ENCODE data around the gene GYS1.

GYS1 gene

DNA sequence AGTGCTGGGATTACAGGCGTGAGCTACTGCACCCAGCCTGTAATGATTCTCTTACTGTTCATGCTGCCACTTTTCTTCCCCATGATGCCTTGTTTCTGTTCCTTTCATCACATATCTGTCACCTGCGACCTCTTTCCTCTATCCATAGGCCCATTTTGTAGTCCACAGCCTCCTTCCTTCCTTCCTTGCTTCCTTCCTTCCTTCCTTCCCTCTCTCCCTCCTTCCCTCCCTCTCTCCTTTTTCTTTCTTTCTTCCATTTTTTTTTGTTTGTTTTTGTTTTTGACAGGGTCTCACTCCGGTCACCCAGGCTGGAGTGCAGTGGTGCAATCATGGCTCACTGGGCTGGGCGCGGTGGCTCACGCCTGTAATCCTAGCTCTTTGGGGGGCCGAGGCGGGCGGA lies 4.2 kb downstream of the GYS1 start:
- no peak for DNase-seq (ENCODE audit: low read depth)

DNA sequence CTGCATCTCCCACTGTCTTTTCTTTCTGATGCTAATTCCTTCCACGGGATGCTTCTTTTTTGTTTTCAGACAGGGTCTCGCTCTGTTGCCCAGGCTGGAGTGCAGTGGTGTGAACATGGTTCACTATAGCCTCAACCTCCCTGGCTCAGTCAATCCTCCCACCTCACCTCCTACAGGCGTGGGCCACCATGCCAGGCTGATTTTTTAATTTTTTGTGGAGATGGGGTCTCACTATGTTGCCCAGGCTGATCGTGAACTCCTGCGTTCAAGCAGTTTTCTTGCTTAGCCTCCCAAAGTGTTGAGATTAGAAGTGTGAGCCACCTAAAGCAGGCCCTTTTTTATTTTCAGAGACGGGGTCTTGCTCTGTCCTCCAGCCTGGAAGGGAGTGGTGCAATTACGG lies 4.8 kb downstream of the GYS1 start:
- no peak for DNase-seq (ENCODE audit: low read depth)

DNA sequence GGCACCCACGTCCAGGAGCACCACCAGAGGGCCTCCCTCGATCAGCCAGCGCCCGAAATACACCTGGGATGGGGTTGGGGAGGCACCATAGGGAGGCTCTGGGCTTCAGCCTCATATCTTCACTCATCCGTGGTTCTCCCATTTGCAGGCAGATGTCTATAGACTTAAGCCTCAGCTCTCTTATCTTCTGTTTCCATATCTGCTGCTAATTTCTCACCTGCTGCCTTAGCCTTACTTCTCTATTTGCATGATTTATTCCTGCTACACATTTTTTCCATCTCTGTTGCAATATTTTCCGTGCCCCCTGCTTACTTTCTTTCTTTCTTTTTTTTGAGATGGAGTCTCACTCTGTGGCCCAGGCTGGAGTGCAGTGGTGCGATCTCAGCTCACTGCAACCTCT lies 5.8 kb downstream of the GYS1 start:
- DNase-seq (ENCODE audit: low read depth) = no peak

DNA sequence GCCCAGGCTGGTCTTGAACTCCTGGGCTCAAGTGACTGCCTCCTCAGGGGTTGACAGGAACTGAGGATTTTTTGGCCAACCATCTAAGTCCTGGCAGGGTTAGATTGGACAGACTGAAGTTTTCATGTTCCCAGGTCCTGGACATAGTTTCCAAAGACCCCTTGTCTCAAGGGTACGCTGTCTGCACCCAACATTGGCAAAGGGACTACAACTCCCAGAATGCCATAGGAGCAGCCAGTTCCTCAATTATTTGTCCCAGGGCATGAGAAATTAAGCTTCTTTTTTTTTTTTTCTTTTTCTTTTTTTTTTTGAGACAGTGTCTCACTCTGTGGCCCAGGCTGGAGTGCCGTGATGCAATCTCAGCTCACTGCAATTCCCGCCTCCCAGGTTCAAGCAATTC lies 6.9 kb downstream of the GYS1 start:
- DNase-seq (ENCODE audit: low read depth) = no peak

DNA sequence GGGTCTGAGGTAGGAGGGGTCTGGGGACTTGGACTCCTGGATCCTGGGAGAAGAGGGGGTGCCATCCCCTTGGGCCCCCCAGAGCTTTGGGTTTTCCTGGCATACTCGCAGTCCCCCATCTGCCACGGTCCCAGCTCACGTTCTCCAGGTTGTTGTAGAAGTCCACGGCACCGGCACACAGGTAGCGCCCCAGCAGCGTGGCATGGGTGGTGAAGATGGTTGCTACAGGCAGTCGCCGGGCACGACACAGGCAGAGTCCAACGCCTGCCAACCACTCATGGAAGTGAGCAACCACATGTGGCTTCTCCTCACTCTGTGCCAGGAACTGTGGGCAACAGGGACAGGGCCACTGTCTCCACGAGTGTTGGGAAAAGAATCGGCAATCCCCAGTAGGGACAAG lies 7.4 kb downstream of the GYS1 start:
- no peak for DNase-seq (ENCODE audit: low read depth)

DNA sequence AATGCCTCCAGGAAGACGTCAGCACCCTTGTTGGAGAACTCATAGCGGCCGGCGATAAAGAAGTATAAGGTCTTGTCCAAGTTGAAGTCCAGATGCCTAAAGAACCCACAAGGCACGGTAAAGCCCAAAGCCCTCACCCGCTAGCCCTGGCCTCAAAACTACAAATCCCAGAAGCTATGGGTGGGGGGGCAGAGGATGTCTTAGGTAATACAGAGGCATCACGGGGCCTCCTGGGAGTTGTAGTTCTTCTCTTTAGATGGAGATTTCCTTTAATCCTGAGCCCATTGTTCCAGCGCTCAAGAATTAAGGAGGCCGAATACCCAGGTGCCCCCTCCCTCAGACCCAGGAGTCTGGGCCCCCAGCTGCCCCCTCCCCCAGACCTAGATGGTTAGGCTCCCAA lies 10.8 kb downstream of the GYS1 start:
- DNase-seq (ENCODE audit: low read depth) = no peak

DNA sequence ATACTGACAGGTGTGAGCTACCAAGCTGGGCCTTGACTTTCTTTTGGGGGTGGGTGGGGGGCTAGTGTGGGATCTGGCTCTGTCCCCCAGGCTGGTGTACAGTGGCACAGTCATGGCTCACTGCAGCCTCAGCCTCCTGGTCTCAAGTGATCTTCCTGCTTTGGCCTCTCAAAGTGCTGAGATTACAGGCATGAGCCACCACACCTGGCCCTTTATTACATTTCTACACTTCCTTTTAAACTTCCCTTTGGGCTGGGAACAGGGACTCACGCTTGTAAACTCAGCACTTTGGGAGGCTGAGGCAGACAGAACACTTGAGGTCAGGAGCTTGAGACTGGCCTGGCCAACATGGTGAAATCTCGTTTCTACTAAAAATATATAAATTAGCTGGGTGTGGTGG lies 16.0 kb downstream of the GYS1 start:
- no peak for DNase-seq (ENCODE audit: low read depth)

DNA sequence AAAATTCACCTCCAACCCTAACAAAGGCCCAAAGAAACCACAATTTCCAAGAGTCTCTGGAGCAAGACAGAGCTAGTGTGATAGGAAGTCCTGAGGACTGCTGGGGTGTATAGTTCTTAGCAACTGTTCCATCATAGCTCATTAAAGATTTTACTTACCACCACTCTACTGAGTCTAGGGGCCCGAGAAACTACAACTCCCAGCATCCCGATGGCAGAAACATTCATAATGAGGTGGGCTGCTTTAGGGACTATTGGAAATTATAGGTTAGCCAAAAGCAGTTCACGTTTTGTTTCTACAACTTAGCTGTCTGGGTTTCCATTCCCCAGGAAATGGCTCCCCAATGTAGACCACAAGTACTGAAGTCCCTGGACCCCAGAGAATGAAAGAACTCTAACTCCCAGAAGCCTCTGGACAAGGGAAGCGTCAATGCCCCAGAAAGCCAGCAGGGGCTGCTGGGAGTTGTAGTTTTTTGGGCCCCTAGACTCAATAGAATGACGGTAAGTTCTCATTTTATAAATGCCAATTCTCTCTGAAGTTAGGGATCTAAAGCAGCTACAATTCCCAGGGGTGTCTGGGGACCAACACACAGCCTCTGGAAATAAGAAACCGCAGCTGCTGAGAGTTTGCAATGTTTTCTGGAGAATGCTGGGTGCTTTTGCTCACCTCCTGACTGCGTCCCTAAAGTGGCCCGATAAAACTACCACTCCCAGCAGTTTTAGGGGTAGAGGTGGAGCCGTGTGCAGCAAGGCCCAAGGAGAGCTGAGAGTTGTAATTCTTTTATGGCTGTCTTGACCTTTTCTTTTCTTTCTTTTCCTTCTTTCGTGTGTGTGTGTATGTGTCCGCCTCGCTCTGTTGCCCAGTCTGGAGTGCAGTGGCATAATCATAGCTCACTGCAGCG lies 16.9 kb downstream of the GYS1 start:
- DNase-seq (ENCODE audit: low read depth) = no peak

DNA sequence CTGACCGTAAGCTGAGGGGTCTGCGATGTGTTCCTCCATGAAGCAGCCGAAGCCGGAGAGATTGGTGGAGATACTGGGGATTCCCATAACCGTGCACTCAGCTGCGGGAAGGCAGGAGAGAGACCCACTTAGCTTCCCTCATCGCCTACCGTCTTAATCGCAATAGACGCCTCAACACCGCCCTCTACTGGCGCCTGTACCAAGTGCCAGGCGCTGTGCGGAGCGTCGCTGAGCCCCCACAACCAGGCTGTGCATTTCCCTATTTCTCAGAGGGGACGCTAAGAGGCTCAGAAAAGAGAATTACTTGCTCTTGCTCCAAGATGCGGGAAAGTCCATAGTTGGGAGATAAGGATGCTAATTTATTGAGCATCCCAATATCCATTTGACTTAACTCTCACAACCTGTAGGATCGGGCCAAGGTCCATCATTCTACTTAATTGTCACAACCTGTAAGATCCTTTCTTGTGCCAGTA lies 22.1 kb downstream of the GYS1 start:
- peak; percentile 77 for DNase-seq (ENCODE audit: low read depth)

DNA sequence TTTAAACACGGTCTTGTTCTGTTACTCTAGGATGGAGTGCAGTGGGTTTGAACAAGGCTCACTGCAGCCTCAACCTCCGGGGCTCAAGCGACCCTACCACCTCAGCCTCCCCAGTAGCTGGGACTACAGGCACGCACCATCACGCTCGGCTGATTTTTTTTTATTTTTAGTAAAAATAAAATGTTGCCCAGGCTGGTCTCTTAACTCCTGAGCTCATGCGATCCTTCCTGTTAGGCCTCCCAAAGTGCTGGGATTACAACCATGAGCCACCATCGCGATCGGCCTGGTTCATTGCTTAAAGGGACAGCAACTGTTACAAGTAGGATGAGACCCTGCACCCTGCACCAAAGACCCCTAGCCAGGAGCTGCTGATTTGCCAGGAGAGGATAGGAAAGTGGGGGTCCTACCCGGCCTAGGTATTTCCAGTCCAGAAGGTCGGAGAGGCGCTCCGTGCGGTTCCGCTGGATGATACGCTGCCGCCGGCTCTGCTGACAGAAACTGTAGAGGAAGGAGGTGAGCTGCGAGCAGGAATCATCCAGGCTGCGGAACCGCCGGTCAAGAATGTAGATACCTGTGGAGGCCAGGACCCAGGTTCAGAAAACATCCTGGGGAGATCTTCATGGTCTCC lies 22.9 kb downstream of the GYS1 start:
- DNase-seq (ENCODE audit: low read depth) = no peak

DNA sequence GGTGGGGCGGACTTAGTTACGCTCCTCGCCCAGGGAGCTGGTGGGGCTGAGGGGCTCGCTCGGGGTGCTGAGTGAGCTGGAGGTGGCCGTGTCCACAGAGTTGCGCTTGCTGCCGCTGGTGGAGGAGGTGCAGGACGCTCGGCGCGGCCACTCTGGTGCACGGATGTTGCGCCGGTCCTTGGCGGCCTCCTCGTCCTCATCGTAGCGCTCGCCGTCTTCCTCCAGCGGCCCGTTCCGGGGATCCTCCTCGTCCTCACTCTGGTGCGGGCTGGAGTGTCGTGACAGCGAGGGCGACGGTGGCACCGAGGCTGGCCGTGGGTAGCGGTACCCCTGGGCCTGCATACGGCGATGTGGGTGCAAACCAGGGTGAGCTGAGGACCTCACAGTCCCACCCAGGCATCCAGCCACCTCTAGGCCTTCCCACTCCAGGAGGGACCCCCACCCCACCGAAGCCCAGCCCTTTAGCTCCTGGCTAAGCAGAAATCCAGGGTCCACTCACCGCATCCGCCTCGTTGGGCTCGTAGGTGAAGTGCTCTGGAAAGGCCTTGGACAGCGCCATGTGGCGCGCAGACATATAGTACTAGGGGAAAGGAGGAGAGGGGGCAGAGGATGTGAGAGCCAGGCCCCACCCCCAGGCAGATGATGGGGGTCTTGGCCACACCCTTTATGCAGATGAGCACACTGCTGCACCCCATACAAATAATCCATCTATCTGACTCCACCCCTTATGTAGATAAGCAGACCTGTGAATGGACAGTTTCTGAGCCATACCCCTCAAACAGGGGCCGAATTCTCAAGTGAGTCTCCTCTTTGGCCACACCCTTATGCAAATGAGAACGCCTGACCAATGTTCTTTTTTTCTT lies 23.6 kb downstream of the GYS1 start:
- DNase-seq (ENCODE audit: low read depth) = no peak

DNA sequence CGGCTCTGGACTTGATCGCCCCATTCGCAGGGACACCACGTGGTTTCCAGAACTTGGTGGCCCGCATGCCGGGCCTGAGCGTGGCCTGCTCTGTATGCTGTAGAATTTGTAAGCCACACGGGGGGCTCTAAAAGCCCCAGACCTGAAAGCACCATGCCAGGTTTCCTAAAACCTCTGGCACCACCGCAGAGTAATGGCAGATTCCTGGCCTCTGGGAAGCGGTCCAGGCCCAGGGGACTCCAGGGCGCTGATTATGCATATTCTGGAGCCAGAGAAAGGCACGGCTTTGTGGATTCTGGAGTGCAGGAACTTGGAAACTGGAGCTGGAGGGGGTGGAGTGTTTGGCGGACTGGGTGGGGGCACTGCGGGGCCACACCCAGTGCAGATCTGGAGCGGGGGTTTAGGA lies 24.3 kb downstream of the GYS1 start:
- no peak for DNase-seq (ENCODE audit: low read depth)

DNA sequence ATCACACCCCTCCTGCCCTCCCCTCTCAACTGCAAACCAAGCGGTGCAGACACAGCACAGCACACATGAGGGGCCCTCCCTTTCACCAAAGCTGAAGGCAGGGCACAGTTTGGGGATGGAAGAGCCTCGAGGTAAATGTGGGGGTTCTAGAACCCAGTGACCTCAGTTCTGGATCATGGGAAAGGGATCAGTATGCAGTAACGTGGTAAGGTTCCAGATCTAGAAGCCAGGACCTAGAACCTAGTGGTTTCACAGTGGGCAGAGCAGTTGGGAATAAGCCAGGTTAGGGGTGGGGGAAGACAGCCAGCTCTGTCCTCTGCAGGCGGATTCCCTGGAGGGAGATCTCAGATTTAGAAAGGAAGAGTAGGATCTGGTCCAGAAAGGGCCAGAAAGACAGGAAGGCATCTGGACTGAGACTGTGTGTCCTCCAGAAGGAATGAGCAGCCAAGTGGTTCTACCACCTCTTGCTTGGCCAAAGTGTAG lies 24.9 kb downstream of the GYS1 start:
- no peak for DNase-seq (ENCODE audit: low read depth)

DNA sequence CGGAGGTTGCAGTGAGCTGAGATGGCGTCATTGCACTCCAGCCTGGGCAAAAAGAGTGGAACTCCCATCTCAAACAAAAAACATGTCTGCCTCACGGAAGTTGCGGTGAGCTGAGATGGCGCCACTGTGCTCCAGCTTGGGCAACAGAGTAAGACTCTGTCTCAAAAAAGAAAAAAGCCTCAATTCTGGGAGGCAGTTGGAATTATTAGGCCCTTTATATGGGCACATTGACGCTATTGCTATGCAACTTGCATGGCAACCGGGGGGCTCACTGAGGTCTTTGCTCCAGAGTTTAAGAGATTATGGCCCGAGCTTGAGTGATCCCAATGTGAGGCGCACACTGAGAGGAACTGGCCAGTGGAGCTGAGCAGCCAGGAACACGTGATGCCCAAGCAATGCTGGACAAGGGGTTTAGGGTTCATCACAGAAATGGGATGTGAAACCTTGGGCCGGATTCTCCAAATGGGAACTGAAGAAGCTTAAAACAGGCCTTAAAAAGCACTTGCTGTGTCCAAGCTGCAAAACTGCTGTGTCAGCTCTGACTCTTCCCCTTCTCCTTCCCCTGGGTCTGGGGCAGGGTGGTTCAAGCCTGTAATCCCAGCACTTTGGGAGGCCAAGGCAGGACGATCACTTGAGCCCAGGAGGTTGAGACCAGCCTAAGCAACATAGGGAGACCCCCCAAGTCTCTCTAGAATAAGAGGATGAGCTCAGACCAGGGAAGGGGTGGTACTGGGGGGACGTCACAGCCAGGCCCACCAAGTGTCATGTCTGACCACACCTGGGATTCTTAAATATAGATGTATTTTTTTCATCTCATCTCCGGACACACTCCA lies 25.5 kb downstream of the GYS1 start:
- DNase-seq (ENCODE audit: low read depth) = no peak

DNA sequence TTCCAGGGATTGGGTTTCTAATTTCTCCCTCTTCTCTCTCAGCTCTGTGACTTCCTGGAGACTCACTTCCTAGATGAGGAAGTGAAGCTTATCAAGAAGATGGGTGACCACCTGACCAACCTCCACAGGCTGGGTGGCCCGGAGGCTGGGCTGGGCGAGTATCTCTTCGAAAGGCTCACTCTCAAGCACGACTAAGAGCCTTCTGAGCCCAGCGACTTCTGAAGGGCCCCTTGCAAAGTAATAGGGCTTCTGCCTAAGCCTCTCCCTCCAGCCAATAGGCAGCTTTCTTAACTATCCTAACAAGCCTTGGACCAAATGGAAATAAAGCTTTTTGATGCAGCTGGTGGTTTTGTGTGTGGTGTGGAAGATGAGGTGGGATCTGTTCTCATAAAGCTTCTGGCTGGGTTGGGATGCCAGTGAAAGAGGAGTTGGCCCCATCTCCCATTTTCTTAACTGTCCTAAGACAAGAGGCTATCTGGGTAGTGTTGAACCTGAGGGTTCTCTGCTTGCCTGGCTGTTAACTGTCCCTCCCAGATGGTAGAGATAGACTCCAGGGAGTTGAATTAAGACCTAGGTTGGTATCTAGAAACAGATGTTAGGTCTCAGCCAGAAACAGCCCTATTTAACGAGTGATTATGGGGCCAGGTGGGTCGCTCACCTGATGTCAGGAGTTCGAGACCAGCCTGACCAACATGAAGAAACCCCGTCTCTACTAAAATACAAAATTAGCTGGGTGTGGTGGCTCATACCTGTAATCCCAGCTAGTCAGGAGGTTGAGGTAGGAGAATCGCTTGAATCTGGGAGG lies 26.4 kb downstream of the GYS1 start:
- DNase-seq (ENCODE audit: low read depth) = no peak

DNA sequence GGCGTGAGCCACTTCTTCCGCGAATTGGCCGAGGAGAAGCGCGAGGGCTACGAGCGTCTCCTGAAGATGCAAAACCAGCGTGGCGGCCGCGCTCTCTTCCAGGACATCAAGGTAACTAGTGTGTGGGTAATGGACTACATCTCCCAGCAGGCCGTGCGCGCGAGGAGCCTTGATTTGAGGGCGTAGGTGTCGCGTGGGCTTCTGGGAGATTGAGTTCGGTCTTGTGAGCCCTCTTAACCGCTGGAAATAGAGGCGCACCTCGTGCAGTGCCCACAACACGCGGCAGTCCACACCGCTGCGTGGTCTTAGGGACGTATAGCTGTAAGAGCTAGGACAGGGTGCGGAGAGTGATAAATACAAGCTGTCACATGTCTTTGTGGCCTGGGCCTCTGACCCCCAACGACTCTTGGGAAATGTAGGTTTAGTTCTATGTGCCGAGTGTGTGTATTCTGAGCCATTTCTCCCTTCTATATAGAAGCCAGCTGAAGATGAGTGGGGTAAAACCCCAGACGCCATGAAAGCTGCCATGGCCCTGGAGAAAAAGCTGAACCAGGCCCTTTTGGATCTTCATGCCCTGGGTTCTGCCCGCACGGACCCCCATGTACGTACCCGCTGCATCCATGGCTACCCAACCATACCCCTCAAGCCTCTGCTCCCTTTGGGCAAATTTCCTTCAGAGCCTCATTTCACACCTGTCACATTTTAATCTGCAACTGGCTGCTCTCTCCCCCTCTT lies 27.1 kb downstream of the GYS1 start:
- peak; percentile 83 for DNase-seq (ENCODE audit: low read depth)

DNA sequence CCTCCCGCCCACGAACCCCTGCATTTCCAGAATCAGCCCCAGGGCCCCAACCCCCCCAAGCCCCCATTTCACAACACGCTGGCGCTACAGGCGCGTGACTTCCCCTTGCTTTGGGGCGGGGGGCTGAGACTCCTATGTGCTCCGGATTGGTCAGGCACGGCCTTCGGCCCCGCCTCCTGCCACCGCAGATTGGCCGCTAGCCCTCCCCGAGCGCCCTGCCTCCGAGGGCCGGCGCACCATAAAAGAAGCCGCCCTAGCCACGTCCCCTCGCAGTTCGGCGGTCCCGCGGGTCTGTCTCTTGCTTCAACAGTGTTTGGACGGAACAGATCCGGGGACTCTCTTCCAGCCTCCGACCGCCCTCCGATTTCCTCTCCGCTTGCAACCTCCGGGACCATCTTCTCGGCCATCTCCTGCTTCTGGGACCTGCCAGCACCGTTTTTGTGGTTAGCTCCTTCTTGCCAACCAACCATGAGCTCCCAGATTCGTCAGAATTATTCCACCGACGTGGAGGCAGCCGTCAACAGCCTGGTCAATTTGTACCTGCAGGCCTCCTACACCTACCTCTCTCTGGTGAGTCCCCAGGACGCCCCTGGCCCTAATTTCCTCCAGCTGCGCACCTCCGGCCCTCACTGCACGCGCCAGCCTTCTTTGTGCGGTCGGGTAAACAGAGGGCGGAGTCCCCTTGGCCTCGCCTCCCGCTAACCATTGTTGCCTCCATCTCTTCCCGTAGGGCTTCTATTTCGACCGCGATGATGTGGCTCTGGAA lies 27.9 kb downstream of the GYS1 start, which contains the start of gene FTL:
Gene FTL, plus strand, starts transcription at position 270 of the 766 bp plus-strand sequence. Its CDS starts 199 bp downstream, at position 469.
- DNase-seq (ENCODE audit: low read depth) = peak; percentile 83

DNA sequence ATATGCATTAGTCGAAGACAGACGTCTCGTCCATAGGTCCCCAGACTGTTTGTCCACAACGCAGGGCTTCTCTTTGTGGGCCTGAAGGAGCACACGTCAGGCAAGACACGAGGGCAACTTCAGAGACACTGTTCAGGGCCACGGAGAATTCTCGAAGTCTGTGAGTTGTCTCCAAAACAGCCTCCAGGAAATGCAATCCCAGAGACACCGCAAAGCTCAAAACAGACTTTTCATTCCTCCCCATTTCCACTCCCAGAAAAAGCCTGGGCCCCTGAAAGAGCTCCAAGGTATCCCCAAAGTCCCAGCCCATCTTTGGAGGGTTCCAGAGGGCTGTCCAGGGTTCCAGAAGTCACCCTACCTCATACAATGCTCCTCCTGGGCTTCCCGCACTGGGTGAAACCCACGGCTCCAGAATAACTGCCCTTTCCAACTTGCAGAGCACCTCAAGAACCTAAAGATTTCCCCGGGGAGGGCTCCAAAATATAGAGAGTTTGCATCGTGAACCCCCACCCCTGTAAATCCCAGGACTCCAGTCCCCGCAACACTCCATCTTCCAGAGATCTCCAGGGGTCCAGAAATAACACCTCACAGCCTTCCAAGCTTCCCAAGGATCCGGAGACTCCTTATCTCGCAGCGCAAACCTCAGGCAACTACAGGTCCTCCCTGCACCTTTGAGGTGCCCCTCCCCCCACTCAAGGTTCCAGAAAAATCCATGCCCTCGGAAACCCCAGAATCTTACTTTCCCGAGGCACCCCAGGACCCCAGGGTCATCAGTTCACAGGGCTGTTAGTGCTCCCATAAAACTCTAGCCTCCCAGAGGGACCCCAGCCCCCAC lies 28.7 kb downstream of the GYS1 start:
- no peak for DNase-seq (ENCODE audit: low read depth)
